Colonic mucosa (tissue), 4 donors: ENCODE data around the gene DNAH5. TPM values are rescaled to one million over a fixed set of nuclear protein-coding genes. Genes with fewer than 3 reads are reported as not detected.

ENCODE experiments used
- DNase-seq: peaks from one replicate; pipeline ENCODE4 v3.0.0-alpha.2; 2020
- H3K27ac ChIP-seq: fragments of 200-600 bp; one replicate; pipeline ENCODE4 v1.8.0; 2021
- H3K27me3 ChIP-seq: fragments of 200-600 bp; one replicate; pipeline ENCODE4 v1.8.0; 2021
- H3K36me3 ChIP-seq: fragments of 200-600 bp; one replicate; pipeline ENCODE4 v1.8.0; 2021
- H3K4me1 ChIP-seq: fragments of 200-600 bp; one replicate; pipeline ENCODE4 v1.8.0; 2021; ENCODE audit warnings: mild to moderate bottlenecking
- H3K4me3 ChIP-seq: fragments of 200-600 bp; one replicate; pipeline ENCODE4 v1.8.0; 2021
- H3K9ac ChIP-seq, 2 donors: one replicate each; pipeline ENCODE4 v1.7.0; 2013; ENCODE audit warnings: control low read depth in 2 of 2, low read depth in 2 of 2, low read length in 2 of 2
- H3K9me3 ChIP-seq: fragments of 200-600 bp; one replicate; pipeline ENCODE4 v1.8.0; 2021
- intact Hi-C: fragments of 100-400 bp; cut with DNase I; formaldehyde crosslinking; loops from one replicate; pipeline ENCODE4 v1.14.1; 2022
- total RNA-seq, 2 donors: library from RNA; stranded (reverse); fragmentation: NEBNext Ultra II Directional in 1 of 2; extraction: Animal tissue kit (Norgen Biotek cat#: 25700) in 1 of 2; gene quantifications; one replicate each; pipeline ENCODE4 v1.2.1, GENCODE V29; 2021
- TF ChIP-seq, protein P1 (sequence below): fragments of 200-600 bp; IDR thresholded peaks from one replicate; pipeline ENCODE4 v1.8.0; 2022; ENCODE audit warnings: antibody characterized with exemption, mild to moderate bottlenecking
- donor health status: healthy.
- donor health status: DM: no; HTN: no; CAD: no.
- donor health status: DM: no; HTN: no; CAD: no.

The DNAH5 gene
- total RNA-seq, 2 donors from 2014 or later = 0.05 to 0.11 TPM

DNA sequence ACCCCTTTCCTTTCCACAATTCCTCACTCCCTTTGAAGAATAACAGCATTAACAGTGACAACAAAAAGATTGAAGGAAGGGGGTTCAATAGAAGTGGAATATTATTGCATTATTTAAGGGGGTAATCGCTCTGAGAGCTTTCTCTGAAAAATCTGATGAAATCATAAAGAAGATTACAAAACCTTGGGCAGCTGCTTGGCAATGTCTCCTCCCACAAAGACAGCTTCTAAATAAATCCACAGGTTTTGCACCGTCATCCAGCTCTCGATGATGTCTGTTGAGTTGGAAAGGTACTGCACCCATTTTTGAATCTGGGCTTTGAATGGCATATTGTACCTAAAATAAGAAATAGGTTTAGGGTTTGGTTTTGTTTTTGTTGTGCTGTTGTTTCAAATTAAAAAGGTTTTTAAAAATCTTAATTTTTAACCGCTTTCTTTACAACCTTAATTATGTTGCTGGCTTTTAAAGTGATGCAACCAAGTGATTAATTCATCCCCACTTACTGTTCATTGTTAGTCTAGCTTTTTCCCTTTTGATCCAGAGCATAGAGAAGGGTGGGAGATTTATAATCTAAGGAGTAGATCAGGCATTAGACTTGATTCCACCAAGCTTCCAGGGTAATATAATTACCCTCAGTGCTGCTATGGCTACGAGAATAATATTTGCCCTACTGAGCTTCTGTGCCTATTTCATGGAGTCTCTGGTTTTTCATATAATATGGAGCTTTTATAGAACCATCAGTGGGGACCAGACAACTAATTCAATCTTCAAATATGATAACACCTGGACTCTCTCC, 85.0 kb downstream of the DNAH5 start:
- no peaks in the 10 kb centered on the region for H3K9me3 ChIP-seq
- DNase-seq = no peak
- H3K4me1 ChIP-seq = no peaks in the 10 kb centered on the region
- TF ChIP-seq, protein P1, sequence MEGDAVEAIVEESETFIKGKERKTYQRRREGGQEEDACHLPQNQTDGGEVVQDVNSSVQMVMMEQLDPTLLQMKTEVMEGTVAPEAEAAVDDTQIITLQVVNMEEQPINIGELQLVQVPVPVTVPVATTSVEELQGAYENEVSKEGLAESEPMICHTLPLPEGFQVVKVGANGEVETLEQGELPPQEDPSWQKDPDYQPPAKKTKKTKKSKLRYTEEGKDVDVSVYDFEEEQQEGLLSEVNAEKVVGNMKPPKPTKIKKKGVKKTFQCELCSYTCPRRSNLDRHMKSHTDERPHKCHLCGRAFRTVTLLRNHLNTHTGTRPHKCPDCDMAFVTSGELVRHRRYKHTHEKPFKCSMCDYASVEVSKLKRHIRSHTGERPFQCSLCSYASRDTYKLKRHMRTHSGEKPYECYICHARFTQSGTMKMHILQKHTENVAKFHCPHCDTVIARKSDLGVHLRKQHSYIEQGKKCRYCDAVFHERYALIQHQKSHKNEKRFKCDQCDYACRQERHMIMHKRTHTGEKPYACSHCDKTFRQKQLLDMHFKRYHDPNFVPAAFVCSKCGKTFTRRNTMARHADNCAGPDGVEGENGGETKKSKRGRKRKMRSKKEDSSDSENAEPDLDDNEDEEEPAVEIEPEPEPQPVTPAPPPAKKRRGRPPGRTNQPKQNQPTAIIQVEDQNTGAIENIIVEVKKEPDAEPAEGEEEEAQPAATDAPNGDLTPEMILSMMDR = no peak
- intact Hi-C loops = no loop called here
- no peak overlapping the region for H3K9ac ChIP-seq
- no peaks in the 10 kb centered on the region for H3K36me3 ChIP-seq
- no peaks in the 10 kb centered on the region for H3K27me3 ChIP-seq
- no peak overlapping the region for H3K27ac ChIP-seq
- H3K4me3 ChIP-seq = no peak overlapping the region

DNA sequence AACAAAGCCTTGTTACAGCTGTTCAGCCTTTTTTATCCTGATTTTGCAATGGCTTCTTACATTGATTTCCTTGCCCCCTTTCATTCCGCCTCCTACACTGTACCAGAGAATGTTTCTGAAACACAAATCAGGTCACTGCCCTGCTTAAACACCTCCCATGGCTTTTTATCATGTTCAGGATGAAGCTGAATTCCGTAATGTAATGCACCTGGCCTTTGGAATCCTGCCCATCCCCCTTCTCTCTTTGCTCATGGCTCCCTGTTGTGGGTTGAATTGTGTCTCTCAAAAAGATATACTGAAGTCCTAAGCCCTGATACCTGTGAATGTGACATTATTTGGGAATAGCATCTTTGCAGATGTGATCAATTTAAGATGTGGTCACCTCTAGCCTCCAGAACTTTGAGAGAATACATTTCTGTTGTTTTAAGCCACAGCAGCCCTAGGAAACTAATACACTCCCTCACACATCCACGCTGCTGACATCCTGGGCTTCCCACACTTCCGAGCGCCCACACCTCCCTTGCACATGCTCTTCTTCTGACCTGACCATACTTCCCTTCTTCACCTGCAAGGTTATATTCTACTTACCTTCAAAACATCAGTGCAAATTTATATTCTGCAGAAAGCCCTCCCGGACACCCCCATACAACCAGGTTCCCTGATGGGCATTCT, 101.2 kb downstream of the DNAH5 start:
- Histone ChIP-seq H3K36me3 (no peaks in the 10 kb centered on the region), H3K27ac (no peak overlapping the region), H3K9ac (no peak overlapping the region), H3K27me3 (no peaks in the 10 kb centered on the region), H3K9me3 (no peaks in the 10 kb centered on the region), H3K4me1 (no peaks in the 10 kb centered on the region), H3K4me3 (no peak overlapping the region)
- intact Hi-C loops = no loop called here
- no peak for DNase-seq
- TF ChIP-seq, protein P1 = no peak

DNA sequence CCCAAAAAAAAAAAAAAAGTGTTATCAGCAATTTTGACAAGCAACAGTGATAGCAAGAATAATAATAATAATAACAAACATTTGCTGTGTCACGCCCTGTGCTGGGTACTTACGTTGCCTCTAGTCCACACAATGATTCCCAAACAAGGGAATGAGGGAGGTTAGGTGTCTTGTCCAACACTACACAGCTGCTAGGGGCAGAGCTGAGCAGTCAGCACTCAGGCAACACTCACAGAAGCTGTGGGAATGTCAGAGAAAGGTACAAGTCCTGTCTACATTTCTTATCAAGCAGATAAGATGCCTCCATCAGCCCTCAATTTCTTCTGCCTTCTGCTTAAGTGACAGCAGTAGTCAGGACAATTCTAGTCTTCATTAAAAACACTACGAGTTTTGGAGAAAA, 111.0 kb downstream of the DNAH5 start:
- Histone ChIP-seq H3K9ac (no peak overlapping the region), H3K4me1 (no peaks in the 10 kb centered on the region), H3K4me3 (no peak overlapping the region), H3K9me3 (no peaks in the 10 kb centered on the region), H3K27ac (no peak overlapping the region), H3K36me3 (no peaks in the 10 kb centered on the region), H3K27me3 (no peaks in the 10 kb centered on the region)
- intact Hi-C loops = no loop called here
- TF ChIP-seq, protein P1 = no peak
- no peak for DNase-seq

DNA sequence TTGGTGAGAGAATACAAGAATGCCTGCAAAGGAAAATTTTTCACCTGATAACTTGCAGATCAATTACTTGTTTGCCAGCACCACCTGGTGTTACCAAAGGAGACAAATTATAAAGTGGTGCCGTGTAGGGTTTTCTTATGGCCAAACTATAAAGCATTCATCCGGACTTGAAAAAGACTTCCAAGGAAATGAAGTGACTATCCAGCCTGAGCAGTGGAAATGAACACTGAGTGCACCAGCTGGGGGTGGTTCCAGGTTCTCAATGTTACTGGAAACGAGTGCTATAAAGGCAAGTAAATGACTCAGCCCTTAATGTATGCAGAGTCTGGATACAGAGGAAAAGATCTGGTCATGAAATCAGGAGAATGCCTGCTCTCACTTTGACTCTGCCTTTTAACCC, 113.1 kb downstream of the DNAH5 start:
- H3K36me3 ChIP-seq = no peaks in the 10 kb centered on the region
- H3K27me3 ChIP-seq = no peaks in the 10 kb centered on the region
- no peaks in the 10 kb centered on the region for H3K9me3 ChIP-seq
- no peak overlapping the region for H3K9ac ChIP-seq
- H3K27ac ChIP-seq = no peak overlapping the region
- no peak for DNase-seq
- no peaks in the 10 kb centered on the region for H3K4me1 ChIP-seq
- no peak overlapping the region for H3K4me3 ChIP-seq
- intact Hi-C loops = no loop called here
- TF ChIP-seq, protein P1 = no peak

DNA sequence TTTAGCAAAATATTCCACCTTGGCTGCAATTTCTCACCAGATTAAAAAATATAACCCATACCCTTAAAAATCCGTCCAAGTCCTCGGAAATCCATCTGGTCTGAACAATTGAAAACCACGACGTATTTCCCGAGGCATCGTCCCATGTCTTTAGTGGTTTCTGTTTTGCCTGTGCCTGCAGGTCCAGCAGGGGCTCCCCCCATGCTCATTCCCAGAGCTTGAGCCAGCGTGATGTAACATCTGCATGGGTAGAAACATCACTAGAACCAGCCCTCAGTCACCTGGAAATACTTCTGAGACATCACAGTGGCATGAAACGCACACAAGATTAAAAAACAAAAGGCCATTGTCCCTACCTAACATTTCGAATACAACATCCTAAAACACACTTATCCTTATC, 114.0 kb downstream of the DNAH5 start:
- TF ChIP-seq, protein P1 = no peak
- Histone ChIP-seq H3K4me1 (no peaks in the 10 kb centered on the region), H3K27me3 (no peaks in the 10 kb centered on the region), H3K4me3 (no peak overlapping the region), H3K36me3 (no peaks in the 10 kb centered on the region), H3K9me3 (no peaks in the 10 kb centered on the region), H3K27ac (no peak overlapping the region), H3K9ac (no peak overlapping the region)
- DNase-seq = no peak
- intact Hi-C loops = no loop called here
